GM19438 (cell line): ENCODE data around the gene INTS1.

Experiments used
- ATAC-seq: cut with Tn5 transposase; IDR thresholded peaks from one replicate; pipeline ENCODE4 v1.9.1; 2021; ENCODE audit warnings: low read depth; ENCODE audit not compliant: unreplicated experiment

The INTS1 gene

GRCh38 chr7:1434891-1435670 is 69.1 kb downstream of the INTS1 start:
- ATAC-seq, result no peak

- no peak for ATAC-seq
Observed at GRCh38 chr7:1434165-1434718, 69.9 kb downstream of the INTS1 start.

GRCh38 chr7:1433128-1433920 is 70.9 kb downstream of the INTS1 start:
- ATAC-seq, result no peak

- ATAC-seq, result peak; percentile 56
Observed at GRCh38 chr7:1432411-1433082, 71.6 kb downstream of the INTS1 start.

GRCh38 chr7:1431634-1432380 is 72.4 kb downstream of the INTS1 start:
- ATAC-seq, result no peak

GRCh38 chr7:1431226-1431625 is 73.0 kb downstream of the INTS1 start:
- no peak for ATAC-seq

- ATAC-seq, result no peak
Observed at GRCh38 chr7:1430056-1430845, 73.9 kb downstream of the INTS1 start.

- ATAC-seq, result no peak
Observed at GRCh38 chr7:1428941-1429501, 75.2 kb downstream of the INTS1 start.

GRCh38 chr7:1427064-1427657 is 77.0 kb downstream of the INTS1 start:
- ATAC-seq, result no peak

- no peak for ATAC-seq
Observed at GRCh38 chr7:1426474-1426873, 77.7 kb downstream of the INTS1 start.

GRCh38 chr7:1425292-1426136 is 78.7 kb downstream of the INTS1 start:
- ATAC-seq, result no peak

- no peak for ATAC-seq
Observed at GRCh38 chr7:1424041-1424440, 80.1 kb downstream of the INTS1 start.

GRCh38 chr7:1423264-1423811 is 80.9 kb downstream of the INTS1 start:
- no peak for ATAC-seq

- ATAC-seq, result no peak
Observed at GRCh38 chr7:1422512-1423263, 81.5 kb downstream of the INTS1 start.

GRCh38 chr7:1421946-1422345 is 82.2 kb downstream of the INTS1 start:
- no peak for ATAC-seq

- no peak for ATAC-seq
Observed at GRCh38 chr7:1421020-1421790, 83.0 kb downstream of the INTS1 start.
